ENCODE results near the gene ZBTB46.
"Not testable (repeated sequence)": the region's sequence is repeated elsewhere in the genome, so short reads cannot be mapped to it uniquely, and the experiment has no call there.

Gene ZBTB46

DNA sequence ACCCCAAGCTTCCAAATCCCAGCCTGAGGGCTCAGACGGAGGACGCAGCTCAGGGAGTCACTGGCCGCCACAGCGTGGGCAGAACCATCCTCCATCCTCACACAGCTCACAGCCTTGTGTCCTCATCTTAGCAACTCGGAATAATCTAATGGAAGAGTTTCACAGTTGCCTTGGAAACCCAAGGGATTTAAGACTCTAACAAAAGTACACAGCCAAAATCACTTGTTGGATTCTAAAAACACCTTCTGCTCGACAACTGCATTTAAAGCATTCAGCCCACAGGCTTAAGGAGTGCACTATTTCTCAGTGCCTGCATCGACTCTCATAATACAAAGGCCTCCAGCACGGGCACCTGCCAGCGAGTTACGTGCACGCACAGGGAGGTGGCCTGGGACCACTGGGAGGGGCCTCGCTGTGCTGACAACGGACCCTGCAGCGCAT, 45.4 kb downstream of the ZBTB46 start:
- no peak for DNase-seq

DNA sequence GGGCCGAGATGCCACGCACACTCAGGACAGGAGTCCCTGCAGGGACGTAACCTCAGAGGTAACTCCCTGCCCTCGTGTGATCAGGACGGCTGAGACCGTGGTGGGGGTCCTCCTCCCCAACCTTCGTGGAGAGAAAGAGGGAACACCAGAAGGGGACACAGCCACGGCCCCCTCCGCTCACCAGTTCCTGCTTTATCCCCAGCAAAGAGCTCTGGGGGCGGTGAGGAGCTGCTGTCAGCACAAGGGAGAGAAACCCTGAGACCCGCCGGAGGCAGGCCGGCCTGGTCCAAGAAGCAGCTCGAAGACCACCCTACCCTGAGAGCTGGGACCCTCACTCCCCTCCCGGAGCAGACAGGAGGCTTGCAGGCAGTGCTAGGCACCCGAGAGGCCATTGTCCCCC, 47.1 kb downstream of the ZBTB46 start:
- DNase-seq: no peak

DNA sequence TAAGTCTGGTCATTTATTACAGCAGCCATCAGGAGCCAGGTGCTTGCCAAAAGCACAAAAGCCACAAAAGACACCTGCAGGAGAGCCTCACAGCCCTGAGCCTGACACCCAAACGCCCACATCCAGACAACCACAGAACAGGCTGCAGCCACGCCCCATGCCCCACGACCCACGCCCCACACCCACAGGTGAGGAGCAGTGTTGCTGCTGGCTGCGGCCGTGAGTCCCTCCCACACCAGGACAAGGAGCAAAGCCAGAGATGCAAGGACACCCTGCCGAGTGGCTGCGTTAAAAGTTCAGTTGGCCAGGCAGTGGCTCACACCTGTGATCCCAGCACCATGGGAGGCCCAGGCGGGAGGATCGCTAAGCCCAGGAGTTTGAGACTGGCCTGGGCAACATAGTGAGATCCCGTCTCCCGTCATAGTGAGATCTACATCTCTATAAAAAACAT, 48.5 kb downstream of the ZBTB46 start:
- DNase-seq: no peak

DNA sequence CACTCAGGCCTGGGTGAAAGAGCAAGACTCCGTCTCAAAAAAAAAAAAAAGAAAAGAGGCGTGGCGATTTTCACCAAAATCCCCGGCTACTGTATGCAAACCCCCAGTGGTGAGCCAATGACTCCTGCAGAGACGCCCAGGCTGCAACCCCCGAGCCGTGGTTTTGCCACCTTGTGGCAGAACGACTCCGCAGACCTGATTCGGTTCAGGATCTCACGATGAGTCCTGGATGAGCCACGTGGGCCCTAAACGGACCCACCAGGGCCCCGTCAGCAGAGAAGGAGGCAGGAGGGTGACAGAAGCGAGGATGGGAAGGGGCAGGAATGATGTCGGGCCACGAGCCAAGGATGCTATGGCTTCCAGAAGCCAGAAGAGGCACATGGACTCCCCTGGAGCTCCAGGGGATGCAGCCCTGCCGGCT, 49.0 kb downstream of the ZBTB46 start:
- DNase-seq: peak in 1 of 2 experiments; percentile 56

DNA sequence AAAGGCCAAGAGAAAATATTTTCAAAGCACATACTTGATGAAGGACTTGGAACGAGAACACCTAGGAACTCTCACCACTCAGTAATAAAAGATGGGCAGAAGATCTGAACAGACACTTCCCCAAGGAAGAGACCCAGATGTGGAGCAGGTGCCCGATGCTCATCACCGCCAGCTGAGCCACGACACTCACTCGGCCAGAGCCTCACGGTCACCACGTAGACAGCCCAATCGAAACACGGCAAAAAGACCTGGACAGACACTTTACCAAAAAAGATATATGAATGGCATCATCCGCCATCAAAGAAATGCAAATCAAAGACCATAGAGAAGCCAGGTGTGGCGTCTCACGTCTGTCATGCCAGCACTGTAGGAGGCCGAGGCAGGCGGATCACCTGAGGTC, 49.9 kb downstream of the ZBTB46 start:
- DNase-seq: no peak

DNA sequence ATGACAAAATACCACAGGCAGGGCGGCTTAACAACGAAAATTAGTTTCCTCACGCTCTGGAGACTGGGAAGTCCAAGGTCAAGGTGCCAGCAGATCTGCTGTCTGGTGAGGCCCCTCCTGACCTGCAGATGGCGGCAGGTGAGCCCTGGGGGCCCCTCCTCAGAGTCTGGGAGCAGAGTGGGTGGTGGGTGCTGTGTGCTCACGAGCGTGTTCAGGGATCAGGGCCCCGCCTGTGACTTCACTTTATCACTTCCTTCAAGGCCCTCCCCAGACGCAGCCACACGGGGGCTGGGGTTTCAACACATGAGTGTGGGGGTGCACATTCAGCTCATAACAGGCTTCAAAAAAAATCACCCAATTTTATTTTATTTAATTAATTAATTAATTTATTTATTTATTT, 52.2 kb downstream of the ZBTB46 start:
- DNase-seq: no peak

DNA sequence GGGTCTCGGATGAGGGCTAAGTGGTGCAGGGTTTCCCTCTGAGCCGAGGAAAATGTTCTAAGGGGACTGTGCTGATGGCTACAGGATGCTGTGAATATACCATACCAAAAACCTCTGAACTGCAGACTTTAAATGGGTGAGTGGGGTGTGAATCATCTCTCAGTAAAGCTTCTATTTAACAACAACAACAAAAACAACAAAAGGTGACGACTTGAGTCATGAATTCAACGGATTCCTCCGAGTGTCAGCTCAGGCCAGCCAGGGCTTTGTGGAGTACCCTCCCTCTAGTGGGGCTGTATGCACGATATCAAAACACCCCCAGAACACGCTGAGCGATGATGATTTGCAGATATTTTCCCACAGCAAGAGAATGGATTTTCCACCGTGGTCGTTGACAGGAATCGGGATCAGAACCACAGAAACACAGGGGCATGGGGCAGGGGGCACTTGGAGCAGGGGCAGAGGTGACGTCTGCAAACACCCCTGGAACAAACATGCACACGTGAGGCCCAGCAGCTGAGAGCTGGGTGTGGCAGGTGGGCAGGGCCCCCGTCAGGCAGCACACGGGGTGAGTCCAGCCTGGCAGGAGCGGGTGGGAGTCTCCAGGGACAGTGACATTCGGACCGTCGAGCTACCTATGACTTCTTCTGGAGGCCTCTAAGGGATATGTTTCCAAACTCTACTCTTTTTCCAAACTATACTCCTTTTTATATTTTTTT, 52.9 kb downstream of the ZBTB46 start:
- no peak for DNase-seq

DNA sequence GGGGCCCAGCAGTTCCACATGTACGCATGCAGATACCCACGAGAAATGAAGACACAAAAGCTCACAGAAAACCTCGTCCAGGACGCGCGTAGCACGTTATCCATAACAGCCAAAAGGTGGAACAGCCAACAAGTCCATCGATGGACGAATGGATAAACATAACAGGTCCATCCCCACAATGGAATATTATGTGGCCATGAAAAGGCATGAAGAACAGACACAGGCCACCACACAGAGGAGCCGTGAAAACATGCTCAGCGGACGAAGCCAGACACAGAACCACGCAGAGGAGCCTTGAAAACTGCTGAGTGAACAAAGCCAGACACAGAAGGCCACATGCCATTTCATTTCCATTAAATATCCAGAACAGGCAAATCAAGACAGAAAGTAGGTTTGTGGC, 53.5 kb downstream of the ZBTB46 start:
- no peak for DNase-seq

DNA sequence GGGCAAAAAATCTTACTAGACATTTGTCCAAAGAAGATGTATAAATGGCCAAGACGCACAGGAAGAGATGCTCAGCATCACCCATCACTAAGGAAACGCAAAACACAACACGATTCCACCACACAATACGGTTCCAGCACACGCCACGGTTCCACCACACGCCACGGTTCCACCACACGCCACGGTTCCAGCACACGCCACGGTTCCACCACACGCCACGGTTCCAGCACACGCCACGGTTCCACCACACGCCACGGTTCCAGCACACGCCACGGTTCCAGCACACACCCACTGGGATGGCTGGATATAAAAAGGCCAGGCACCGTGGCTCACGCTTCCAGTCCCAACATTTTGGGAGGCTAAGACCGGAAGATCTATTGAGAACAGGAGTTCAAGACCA, 54.2 kb downstream of the ZBTB46 start:
- not testable (repeated sequence) for DNase-seq

DNA sequence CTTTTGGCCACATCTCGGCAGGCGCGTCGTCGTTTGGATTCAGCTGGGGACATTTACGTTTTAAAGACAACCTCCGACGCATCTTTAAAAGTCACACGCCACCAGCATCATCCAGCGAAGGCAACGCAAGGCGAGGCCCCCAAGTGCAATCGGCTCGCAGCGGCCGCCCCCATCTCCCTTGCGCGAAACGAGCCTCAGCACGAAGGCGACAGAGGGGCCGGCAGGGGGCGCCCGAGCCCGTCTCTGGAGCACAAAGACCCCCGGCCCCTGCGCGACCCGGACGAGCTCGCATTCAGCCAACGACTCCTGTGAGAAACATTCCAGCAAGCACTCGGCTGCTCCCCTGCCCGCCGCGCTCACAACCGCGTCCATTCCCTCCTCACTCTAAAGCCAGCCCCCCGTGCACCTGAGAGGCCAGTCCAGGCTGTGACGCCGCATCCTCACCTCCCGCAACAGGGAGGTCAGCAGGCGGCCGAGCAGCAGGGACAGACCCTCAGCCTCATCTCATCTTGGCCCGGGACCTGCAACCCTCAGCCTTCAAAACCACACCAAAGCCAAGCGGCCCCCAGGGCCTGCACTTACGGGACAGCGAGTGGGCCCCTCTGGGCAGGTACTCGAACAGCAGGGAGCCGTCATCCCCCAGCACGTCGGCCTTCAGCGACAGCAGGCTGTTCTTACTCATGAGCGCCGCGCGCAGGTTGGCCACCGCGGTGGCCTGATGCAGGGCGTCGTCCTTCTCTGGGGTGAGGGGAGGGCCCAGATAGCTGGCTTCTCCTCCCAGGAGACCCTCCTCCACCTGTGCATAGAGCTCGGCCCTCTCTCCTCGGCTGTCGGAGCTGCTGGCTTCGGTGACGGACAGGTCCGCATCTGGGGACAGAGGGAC, 55.7 kb downstream of the ZBTB46 start:
- peak in 1 of 2 experiments; percentile 55 for DNase-seq

DNA sequence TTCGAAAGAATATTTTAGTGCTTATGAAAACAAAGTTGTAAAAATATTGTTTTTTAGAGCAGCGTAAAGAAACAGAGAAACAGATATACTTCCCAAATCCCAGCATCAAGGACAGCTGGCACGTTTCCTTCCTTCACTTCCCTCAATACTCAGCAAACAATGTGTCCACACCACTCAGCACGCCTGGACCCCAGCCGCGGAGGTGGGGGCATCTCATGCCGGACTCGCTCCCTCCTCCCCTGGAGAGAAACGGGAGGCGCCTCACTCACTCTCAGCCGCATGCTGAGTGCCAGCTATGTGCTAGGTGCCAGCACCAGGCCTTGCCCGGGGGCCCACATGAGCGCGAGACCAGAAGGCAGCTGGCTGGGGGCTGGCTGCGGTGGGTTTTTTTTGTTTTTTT, 56.8 kb downstream of the ZBTB46 start:
- no peak for DNase-seq

DNA sequence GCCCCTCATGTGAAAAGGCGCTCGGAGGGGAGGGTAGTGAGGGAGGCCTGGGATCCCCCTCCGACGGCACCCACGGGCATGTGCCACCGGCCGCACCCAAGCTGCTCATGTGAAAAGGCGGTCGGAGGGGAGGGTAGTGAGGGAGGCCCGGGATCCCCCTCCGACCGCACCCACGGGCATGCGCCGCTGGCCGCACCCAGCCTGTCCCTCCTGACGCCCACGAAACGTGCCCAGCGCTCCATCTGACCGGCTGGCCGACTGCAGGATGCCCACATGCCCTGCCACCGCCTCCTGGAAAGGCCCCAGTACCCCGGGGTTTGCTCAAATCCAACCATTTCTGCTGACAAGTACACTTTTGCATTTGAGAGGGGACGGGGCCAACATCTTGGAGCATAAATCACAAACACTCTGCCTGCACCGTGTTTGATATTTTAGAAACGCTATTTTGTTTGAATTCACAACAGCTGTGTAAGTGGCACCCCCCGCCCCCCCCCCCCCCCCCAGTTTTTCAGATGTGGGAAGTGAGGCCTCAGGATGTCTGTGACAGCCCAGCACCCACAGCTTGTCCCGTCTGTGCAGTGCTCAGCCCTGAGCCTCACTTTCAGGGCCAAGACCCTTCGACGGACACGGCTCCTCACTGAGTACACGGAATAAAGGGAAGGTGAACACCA, 57.4 kb downstream of the ZBTB46 start:
- no peak for DNase-seq

DNA sequence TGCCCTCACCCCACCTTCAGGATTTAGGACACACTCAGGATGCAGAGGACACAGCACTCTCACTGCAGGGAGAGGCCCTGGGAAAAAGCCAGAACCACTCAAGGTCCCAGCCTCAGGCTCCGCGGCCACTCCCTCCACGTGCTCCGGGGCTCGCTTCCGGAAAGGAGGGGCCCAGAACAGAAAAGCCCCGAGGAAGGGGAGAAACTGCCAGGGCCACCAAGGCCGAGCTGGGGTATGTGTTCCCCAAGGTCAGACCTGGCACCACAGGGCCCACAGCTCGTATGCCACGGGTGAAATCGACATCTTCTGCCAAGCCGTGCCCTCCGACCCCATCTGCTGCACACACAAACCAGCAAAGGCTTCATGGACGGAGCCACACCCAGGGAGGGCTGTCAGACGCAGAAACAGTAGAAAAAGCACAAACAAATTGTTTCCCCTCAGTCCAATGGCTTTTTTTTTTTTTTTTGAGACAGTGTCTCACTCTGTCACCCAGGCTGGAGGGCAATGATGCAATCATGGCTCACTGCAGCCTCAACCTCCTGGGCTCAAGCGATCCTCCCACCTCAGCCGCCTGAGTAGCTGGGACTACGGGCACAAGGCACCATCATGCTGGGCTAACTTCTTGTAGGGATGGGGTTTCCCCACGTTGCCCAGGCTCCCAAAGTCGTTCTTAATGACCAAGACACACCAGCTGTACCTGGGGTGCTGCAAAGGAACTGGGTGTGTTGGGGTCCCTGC, 58.1 kb downstream of the ZBTB46 start:
- DNase-seq: no peak

DNA sequence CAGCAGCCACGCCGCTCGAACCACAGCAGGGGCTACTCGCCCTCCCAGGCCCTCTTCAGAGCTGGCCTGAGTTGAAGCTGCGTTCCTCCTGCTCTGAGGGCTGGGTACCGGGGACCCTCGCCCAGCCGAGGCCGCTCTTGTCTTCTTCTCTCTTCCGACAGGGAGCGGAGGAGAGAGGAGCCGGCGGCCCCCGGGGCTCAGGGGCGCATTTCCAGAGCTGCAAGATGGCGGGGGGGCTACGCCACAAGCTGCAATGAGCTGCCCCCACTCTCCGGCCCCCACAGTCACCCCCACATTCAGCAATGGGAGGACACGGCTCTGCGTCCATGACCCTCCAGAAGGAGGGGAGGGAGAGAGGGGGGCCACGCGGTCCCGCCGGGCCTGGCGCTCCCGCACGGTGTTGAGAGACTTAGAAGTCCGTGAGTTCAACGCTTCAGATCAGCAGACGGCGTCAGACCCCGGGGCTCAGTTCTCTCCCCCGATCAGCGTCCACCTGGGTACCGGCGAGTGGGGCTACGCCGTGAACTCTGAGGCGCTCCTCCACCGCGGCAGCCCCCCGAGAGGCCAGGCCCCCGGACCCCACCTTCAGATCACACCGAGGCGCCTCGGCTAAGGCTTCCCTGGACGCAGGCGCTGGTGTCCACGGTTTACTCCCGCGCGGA, 59.9 kb downstream of the ZBTB46 start:
- no peak for DNase-seq

DNA sequence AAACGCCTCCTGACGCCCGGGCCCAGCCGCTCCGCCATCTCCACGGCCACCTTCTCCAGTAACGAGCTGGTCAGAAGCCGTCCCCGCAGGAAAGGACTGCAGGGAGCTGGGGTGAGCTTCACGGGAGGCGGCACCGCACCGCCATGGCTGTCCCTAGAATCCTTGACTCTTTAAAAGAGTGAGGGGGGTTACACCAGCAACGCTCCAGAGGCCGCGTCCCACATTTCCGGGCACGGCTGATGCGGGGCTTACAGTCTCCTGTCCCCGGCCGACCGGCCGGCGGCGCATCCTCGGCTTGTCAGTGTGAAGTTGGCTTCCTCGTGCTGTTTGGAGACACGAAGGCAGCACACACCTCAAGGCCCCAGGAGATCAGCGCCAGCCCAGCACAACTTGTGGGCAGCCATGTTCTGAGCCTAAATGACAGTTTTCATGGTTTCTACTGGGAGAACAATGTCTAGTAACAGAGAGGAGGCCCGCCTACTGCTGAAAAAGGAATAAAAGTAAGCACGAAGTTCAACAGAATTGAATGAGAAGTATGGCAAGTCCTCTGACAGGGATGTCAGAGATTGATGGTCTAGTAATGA, 61.1 kb downstream of the ZBTB46 start:
- DNase-seq: no peak

DNA sequence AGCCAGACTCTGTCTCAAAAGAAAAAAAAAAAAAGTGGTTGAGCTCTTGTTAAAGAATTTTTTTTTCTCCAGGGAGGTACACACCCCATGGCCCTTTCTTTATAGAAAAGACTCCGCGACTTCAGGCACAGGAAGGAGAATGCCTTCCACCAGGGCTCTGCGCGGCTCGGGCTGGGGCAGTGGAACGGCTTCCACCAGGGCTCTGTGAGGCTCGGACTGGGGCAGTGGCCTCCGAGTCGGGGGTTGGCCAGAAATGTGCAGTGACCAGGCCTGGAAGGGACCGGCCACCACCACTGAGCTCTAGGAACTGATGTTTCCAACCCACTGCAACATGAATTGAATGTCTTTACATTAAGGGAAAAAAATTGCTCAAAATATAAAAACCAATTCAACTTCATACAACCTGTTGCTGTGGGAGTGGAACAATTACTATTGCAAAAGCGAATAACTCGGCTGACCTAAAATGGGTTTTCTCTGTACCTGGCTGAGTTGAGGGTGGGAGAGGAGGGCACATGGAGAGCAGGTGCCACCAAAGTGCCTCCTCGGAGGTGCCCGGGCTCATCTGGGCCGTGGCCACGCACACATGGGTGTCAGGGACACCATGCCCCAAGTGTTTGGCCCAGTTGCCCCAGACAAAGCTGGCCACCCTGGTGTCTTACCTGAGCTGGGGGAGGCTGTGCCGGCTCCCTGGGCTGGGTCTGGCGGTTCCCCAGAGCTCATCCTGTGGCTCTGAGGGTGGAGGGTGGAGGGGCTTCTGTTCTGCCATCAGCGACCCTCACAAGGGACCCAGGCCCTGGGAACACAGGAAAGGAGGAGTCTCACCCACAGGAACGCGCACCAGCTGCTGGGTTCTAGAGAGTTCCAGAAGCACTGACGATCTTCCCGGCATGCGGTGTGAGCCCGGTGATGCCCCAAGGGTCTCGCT, 62.2 kb downstream of the ZBTB46 start:
- DNase-seq: no peak

DNA sequence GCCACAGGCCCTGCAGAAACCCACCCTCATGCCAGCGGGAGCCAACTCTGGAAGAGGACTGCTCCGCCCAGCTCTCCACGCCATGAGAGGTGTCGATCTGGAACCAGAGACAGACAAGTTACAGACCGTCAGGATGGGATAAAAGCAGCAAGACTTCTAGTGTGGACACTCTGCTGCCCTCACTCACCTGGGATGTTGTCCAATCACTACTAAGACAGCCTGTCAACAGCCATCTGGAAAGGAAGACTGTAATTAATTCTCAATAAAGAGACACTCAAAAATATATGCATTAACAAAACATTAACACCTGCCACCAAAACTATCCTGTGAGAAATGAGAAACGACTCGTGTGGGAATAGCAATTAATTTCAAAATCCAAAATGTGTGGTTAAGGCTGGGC, 63.2 kb downstream of the ZBTB46 start:
- peak; percentile 48 to 52 for DNase-seq

DNA sequence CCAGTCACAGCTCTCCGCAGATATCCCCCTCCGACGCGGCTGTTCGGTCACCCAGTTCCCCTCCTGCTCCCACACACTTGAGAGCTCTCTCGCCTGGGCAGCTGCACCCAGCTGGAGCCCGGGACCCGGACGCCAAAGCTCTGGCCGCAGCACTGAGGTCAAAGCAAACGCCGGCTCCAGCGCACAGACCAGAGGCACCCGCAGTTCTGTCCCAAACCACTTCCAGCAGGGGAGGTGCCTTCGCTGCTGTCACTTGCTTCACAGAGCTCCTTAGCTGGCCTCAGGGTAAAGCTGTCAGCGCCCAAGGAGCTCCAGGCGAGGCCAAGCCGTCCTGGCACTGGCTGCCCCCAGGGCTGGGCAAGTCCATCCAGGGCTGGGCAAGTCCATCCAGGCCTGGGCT, 63.6 kb downstream of the ZBTB46 start:
- DNase-seq: no peak

DNA sequence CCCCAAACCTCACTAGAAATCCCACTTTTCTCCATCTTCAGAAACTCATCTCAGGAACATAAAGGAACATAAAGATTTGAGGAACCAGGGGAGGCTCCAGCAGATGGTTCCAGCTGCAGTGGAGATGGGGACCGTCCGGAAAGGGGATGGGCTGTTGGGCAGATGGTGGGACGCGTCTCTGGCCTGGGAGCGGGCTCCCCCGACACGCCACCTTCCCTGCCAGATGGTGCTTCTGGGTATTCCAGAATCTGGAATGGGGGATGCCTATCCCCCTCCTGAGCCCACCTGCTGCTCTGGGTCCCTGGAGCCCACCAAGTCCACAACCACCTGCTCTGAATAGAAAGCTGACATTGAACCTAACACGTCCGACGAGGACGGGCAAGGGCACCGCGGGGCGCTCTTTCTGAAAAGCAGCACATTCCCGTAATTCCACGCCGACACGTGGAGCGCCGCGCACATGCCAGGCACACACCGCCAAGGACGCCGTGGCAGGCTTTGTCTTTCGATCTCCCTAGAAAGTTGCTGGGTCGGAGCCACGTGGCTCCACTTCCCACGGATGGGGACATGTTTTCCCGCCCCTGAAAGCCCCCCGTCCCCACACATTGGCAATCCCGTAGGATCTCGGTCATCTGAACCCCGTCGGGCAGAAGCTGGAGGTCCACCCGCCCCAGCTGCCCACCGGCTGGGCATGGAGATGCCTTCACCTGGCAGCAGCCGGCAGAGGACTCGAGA, 64.2 kb downstream of the ZBTB46 start:
- peak; percentile 82 to 90 for DNase-seq

DNA sequence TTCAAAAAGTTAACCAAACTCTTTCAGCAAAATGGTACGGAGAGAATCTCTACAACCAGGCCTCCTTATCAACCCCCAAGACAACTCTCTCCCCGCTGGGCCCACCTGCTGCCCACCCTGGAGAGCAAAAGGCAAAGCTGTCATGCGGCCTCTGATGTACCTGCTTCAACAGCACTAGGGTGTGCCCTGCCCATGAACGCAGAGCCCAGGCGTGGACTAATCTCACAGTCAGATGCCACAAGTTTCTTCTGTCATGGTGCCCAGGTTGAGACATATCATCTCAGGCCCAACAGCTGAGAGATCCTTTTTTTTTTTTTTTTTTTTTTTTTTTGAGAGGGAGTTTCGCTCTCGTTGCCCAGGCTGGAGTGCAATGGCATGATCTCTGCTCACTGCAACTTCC, 65.2 kb downstream of the ZBTB46 start:
- DNase-seq: no peak

Measured in NCI-H524 (cell line).